Stimulated activated CD4-positive, alpha-beta T cell treated with anti-CD3 and anti-CD28 coated beads, TNF-alpha, amount 100 ng/mL, for 1 hour (primary cell): ENCODE measurements around the gene ZNF844.
"Not testable (repeated sequence)": the region's sequence is repeated elsewhere in the genome, so short reads cannot be mapped to it uniquely, and the experiment has no call there.

Source experiments
- DNase-seq, 3 donors: peaks; one replicate each; pipeline ENCODE4 v3.0.0-alpha.2; 2020; ENCODE audit warnings: low read depth in 3 of 3, low spot score in 1 of 3

The ZNF844 gene

GRCh38 chr19:12064590-12065538, at the start of gene ZNF844:
Gene ZNF844 (plus strand): TSS chr19:12064731. CDS start chr19:12064874, 143 bp downstream.
- peak; percentile 26 to 65 (median 27) for DNase-seq

DNA sequence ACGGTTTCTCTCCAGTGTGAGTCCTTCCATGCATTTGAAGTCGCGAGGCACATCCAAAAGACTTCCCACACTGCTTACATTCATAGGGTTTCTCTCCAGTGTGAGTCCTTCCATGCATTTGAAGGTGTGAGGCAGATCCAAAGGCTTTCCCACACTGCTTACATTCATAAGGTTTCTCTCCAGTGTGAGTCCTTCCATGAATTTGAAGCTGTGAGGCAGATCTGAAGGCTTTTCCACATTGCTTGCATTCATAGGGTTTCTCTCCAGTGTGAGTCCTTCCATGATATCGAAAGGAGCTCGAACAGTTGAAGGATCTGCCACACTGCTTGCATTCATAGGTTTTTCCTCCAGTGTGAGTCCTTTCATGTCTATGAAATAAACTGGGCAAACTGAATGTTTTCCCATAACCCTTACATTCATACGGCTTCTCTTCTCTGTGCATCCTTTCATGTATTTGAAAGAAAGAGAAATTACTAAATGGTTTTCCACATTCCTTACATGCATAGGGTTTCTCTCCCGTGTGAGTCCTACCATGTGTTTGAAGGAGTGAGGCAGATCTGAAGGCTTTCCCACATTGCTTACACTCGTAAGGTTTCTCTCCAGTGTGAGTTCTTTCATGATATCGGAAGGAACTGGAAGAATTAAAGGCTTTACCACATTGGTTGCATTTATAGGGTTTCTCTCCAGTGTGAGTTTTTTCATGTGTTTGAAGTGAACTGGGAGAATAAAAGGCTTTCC, 49.3 kb upstream of the ZNF844 start:
- DNase-seq, result no peak

DNA sequence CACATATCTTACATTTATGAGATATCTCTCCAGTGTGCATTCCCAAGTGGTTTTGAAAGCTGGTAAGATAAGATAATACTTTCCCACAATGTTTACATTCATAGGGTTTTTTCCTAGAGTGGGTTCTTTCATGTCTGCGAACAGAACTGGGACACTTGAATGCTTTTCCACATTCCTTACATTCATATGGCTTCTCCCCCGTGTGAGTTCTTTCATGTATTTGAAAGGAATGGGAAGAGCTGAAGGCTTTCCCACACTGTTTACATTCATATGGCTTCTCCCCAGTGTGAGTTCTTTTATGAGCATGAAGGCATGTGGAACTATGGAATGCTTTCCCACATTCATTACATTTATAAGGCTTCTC, 48.8 kb upstream of the ZNF844 start:
- DNase-seq, result no peak

- DNase-seq, result no peak
Observed at GRCh38 chr19:12034198-12034597, 30.3 kb upstream of the ZNF844 start.

DNA sequence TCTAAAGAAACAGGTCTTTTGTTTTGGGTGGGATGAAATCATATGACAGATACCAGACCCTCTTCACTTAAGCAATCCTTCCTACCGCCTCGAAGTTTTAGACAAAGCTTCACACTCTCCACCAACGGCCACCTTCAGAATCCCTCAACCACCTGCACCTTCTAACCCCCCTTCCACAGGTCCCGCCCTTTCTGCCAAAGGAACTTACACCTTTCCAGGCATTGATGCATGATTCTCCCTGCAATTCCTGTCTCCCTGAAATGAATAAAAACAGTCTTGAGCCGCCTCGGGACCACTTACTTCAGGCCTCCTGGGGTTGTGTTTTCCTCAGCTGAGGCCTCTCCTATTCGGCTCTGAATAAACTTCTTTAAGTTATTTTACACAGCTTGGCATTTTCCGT, 29.9 kb upstream of the ZNF844 start:
- DNase-seq, result no peak

DNA sequence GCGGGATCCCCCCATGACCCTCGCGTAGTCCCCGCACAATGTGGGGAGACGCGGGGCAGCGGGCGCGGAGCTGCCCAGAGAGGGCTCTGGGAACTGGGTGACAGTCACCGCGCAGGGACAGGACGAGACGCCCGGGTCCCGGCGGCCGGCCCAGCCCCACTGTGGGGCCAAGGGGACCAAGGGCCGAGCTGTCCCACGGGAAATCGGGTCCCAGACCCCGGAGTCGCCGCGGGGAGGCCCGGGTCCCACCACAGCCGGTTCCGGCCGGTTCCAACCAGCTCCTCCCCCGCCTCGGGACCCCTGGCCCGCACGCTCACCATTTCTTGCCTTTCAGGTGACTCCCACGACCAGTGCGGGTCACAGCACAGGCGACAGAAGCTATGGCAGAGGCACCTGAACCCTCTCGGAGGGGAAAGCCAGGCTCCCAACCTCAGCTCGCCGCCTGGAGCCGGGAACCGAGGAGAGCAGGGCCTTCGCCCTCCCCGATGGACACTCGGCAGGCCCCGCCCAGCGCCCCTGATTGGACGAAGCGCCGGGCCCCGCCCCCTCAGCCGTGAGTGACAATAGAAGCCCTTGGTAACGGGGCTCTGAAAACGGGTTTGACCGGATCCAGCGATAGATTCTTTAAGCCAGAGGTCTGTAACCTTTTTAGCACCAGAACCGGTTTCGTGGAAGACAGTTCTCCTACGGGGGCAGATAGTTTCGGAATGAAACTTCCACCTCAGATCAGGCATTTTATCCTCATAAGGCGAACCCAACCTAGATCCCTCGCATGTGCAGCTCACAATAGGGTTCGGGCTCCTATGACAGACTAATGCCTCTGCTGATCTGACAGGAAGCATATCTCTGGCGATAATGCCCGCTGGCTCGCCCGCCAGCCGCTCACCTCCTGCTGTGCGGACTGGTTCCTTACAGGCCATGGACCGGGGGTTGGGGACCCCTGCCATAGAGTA, 29.0 kb upstream of the ZNF844 start, which contains the start of gene ZNF433:
Gene ZNF433 (minus strand): TSS at position 460 of the 953 bp plus-strand sequence. CDS start 140 bp downstream, at position 320.
- DNase-seq, result peak in 1 of 3 donors; percentile 65

GRCh38 chr19:12042893-12043292, 21.6 kb upstream of the ZNF844 start:
- DNase-seq, result no peak

GRCh38 chr19:12043752-12044422, 20.6 kb upstream of the ZNF844 start:
- DNase-seq, result no peak

- no peak for DNase-seq
Observed at GRCh38 chr19:12047868-12048267, 16.7 kb upstream of the ZNF844 start.

DNA sequence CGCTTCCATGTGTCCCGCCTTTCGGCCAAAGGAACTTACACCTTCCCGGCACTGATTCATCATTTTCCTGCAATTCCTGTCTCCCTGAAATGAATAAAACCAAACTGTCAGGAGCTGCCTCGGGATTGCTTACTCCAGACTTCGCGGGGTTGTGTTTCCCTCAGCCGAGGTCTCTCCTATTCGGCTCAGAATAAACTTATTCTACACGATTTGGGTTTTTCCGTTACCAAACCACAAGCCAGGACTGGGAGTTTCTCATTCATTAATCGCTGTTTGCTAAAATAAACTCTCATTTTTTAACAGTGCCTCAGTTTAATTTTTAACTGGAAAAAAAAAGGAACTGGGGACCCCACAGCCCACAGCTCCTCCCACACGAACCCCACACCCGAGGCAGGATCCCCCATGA, 12.4 kb upstream of the ZNF844 start:
- DNase-seq, result no peak

DNA sequence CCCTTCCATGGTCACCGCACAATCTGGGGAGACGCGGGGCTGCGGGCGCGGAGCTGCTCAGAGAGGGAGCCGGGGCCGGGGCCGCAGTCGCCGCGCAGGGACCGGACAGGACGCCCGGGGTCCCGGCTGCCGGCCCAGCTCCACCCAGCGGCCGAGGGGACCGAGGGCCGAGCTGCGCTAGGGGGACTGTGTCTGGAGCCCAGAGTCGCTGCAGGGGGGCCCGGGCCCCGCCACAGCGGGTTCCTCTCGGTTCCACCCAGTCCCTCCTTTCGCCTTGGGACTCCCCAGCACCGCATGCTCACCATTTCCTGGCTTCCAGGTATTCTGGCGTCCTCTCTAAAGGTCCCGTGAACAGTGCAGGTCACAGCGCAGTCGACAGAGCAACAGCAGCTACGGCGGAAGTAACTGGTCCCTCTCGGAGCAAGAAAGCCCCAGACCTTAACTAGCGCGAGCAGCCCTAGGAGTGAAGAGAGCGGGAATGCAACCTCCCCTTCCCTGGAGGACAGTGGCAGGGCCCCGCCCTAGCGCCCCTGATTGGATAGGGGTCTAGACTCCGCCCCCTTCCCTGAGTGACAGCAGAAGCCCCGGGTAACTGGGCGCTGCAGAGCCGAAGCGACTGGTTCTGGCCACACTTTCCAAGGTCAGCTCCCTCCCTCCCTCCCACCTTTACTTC, 11.9 kb upstream of the ZNF844 start, which contains the start of gene ZNF878:
Gene ZNF878 (minus strand): TSS at position 465 of the 673 bp plus-strand sequence. CDS start 160 bp downstream, at position 305.
- DNase-seq, result no peak

DNA sequence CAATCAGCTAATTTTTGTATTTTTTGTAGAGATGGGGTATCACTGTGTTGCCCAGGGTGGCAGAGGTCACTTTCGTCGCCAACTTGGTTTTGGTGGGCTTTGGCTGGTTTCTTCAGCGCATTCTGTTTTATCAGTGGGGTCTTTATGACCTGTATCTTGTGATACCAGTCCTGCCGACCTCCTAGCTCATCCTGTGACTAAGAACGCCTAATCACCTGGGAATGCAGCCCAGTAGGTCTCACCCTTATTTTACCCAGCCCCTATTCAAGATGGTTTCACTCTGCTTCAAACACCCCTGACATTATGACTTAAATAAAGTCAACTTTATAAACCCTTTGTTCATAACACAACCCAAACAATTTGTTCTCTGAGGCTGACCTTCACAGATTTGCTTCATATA, 8.7 kb upstream of the ZNF844 start:
- DNase-seq, result no peak

DNA sequence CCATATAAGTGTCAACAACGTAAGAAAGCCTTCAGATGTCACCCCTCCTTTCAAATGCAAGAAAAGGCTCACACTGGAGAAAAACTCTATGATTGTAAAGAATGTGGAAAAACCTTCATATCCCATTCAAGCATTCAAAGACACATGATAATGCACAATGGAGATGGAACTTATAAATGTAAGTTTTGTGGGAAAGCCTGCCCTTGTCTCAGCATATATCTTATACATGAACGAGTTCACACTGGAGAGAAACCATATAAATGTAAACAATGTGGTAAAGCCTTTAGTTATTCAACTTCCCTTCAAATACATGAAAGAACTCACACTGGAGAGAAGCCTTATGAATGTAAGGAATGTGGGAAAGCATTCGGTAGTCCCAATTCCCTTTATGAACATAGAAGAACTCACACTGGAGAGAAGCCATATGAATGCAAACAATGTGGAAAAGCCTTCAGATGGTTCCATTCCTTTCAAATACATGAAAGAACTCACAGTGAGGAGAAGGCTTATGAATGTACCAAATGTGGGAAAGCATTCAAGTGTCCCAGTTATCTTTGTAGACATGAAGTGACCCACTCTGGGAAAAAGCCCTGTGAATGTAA, 11.1 kb downstream of the ZNF844 start:
- no peak for DNase-seq

DNA sequence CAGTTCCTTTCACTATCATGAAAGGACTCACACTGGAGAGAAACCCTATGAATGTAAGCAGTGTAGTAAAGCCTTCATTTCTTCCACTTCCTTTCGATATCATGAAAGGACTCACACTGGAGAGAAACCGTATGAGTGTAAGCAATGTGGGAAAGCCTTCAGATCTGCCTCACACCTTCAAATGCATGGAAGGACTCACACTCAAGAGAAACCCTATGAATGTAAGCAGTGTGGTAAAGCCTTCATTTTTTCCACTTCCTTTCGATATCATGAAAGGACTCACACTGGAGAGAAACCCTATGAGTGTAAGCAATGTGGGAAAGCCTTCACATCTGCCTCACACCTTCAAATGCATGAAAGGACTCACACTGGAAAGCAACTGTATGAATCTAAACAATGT, 11.8 kb downstream of the ZNF844 start:
- DNase-seq, result not testable (repeated sequence)

GRCh38 chr19:12077375-12077774, 12.8 kb downstream of the ZNF844 start:
- DNase-seq, result no peak

GRCh38 chr19:12083336-12083735, 18.8 kb downstream of the ZNF844 start:
- not testable (repeated sequence) for DNase-seq

DNA sequence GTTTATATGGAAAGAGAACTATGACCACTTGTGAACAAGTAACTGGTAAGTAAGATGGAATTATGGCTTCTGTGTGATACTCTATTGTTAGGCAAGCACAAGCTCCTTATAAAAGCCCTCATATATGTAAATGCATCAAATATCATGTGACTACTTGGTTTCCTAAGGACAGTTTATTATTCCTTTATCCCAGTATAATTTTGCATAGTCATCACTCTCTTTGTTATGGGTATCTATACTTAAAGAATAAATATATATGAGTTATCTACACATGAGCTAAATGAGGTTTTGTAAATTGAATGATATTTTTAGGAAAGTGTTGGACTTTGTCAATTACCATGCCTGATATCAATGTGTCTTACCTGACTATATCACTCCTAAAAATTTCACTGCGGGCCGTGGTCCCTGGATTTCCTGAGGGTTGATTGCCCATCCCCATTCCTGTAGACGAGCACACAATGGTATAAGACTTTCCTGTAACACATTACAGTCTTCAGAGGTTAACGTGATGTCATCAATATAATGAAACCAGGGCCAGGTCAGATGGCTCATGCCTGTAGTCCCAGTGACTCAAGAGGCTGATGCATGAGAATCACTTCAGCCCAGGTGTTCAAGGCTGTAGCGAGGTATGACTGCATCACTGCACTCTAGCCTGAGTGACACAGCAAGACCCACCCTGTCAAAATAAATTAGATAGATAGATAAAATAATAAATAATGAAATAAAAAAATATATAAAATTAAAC, 20.7 kb downstream of the ZNF844 start:
- no peak for DNase-seq

- peak in 2 of 3 donors; percentile 5 to 56 for DNase-seq
Observed at GRCh38 chr19:12090807-12091206, 26.3 kb downstream of the ZNF844 start.
